ENCODE data around the gene PTPRN2.

The PTPRN2 gene

DNA sequence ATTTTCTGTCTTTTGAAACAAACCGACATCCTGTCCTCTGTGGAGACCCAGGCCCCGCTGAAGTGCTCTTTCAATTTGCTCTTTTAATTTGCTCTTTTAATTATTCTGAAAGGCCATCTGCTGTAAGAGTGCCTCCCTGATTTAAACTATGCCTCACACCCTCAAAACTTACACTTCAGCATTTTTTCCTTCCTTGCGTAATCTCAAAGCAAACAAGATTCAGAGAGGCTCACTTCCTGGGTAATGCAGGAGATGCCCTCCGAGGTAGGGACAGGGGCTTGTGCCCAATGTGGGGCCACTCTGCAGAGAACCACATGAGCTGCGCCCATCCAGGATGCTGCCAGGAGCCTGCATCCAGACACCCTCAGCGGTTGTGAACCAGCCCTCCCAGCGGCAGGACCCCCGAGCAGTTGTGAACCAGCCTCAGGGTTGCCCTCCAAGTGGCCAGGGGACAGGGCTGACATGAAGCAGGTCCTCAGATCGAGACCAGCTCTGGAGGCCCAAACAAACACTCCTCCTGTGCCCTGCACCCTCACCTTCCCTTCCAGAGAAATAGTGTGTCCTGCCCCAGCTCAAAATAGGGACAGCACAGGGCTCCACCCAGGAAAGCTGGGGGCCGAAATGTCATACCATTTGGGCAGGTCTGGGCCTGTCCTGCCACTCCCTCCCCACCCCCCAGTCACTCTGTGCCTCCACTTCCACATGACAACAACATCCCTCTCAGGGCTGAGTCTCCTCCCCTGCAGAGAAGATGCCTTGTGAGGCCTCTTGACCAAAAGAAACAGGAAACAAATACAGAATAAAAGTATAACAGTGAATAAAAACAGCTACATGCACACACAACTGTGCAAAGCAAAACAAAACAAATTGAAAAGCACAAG, 190.4 kb downstream of the PTPRN2 start:
- TF ChIP-seq, protein P1, sequence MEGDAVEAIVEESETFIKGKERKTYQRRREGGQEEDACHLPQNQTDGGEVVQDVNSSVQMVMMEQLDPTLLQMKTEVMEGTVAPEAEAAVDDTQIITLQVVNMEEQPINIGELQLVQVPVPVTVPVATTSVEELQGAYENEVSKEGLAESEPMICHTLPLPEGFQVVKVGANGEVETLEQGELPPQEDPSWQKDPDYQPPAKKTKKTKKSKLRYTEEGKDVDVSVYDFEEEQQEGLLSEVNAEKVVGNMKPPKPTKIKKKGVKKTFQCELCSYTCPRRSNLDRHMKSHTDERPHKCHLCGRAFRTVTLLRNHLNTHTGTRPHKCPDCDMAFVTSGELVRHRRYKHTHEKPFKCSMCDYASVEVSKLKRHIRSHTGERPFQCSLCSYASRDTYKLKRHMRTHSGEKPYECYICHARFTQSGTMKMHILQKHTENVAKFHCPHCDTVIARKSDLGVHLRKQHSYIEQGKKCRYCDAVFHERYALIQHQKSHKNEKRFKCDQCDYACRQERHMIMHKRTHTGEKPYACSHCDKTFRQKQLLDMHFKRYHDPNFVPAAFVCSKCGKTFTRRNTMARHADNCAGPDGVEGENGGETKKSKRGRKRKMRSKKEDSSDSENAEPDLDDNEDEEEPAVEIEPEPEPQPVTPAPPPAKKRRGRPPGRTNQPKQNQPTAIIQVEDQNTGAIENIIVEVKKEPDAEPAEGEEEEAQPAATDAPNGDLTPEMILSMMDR (IDR thresholded peaks at IDR 0.05; ENCODE audit: borderline replicate concordance, insufficient read depth, low read depth, low read length): no peak
- H3K4me3 ChIP-seq (ENCODE audit: low read depth, low read length): no peak overlapping the region

DNA sequence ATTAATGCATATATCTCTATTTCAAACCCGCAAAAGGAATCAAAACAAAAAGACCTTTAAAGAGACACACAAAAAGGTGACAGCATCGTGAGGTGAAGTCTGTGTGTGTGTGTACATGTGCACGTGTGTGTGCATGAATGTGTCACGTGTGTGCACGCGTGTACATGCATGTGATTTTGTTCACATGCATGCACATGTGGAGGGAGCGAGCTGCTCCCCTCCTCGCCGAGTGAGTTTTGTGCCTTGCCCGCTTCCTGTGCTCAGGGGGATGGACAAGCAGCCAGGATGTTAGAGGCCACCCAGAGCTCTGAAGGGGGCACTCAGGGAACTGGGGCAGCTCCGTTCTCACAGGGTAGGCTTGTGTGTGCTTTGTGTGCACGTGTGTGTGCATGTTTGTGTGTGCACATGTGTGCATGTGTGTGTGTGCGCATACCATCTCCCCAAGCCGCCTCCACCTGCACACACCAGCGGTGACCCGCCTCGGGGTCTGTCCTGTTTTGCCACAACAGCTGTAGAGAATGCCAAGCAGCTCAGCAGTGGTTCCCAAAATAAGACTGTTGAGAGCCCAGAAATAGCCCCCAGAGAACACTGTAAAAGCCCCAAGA, 191.2 kb downstream of the PTPRN2 start:
- no peak overlapping the region for H3K4me3 ChIP-seq (ENCODE audit: low read depth, low read length)
- TF ChIP-seq, protein P1 (IDR thresholded peaks at IDR 0.05; ENCODE audit: borderline replicate concordance, insufficient read depth, low read depth, low read length): no peak

DNA sequence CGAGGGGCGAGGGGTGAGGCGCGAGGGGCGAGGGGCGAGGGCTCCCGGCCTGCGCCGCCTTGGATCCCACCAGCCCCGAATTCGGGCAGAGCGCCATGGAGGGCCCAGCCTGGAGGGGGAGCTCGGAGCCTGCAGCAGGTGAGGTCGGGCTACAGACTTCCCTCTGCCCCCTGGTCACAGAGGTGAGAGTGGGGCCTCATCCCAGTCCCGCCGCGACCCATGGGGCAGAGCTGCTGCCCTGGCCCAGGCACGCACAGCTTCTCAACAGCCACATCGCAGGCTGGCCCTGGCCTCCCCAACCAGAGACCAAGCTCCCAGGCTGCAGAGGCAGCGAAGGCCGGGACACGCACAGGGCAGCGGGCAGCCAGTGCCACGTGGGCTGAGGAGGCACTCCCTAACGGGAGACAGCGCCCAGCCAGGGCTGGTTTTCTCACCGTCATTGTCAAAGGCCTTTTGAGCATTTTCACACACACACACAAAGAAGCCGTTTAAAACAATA, 191.8 kb downstream of the PTPRN2 start:
- H3K4me3 ChIP-seq (ENCODE audit: low read depth, low read length): no peak overlapping the region
- TF ChIP-seq, protein P1 (IDR thresholded peaks at IDR 0.05; ENCODE audit: borderline replicate concordance, insufficient read depth, low read depth, low read length): no peak

DNA sequence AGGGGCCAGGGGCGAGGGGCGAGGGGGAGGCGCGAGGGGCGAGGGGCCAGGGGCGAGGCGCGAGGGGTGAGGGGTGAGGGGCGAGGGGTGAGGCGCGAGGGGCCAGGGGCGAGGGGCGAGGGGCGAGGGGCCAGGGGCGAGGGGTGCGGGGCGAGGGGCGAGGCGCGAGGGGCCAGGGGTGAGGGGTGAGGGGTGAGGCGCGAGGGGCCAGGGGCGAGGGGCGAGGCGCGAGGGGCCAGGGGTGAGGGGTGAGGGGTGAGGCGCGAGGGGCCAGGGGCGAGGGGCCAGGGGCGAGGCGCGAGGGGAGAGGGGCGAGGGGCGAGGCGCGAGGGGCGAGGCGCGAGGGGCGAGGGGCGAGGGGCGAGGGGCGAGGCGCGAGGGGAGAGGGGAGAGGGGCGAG, 192.3 kb downstream of the PTPRN2 start:
- TF ChIP-seq, protein P1 (IDR thresholded peaks at IDR 0.05; ENCODE audit: borderline replicate concordance, insufficient read depth, low read depth, low read length): no peak
- H3K4me3 ChIP-seq (ENCODE audit: low read depth, low read length): no peak overlapping the region

DNA sequence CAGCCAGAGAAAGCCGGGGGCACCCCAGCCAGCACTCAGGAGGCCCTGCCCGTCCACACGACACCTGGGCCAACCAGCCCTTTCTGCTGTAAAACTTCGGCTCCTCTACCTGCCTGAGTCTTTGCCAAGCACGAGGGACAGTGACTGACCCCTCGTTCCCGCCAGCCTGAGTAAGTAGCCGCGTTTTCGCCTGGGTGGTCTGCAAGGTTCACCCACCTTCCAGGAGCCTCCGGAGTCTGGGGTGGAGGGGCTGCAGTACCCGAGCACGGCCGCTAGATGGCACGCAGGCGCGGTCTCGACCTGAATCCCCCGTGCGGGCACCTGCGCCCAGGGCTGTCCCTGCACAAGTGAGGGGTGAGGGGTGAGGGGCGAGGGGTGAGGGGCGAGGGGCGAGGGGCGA, 192.7 kb downstream of the PTPRN2 start:
- H3K4me3 ChIP-seq (ENCODE audit: low read depth, low read length): no peak overlapping the region
- TF ChIP-seq, protein P1 (IDR thresholded peaks at IDR 0.05; ENCODE audit: borderline replicate concordance, insufficient read depth, low read depth, low read length): peak; percentile 51; the same call in 1 of the 2 replicates

DNA sequence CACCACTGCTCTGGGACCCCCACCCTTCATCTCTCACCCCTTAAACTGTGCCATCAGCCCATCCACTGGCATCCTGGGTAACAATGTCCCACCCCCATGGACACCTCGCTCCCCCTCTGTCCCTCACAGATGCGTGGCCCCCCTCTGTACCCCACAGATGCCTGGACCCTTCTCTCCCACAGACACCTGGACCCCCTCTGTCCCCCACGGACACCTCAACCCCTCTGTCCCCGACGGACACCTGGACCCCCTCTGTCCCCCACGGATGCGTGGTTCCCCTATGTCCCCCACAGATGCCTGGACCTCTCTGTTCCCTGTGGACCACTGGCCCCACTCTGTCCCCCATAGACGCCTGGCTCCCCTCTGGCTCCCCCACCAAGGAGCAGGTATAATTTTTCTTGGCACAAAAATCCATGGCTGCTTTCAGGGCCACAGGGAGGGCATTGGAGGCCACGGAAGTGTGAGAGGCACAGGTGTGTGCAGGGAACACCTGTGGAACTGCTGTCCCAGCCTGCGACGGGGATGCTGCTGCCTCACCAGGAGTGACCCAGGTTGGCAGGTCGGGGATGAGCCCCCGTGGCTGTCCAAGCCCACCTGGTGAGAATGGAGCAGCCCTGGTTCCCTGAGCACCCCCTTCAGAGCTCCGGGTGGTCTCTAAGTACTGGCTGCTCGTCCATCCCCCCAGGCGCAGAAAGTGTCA, 193.5 kb downstream of the PTPRN2 start:
- no peak overlapping the region for H3K4me3 ChIP-seq (ENCODE audit: low read depth, low read length)
- TF ChIP-seq, protein P1 (IDR thresholded peaks at IDR 0.05; ENCODE audit: borderline replicate concordance, insufficient read depth, low read depth, low read length): no peak
